Measurements from ENCODE around the gene NTSR2. TPM values are rescaled to one million over a fixed set of nuclear protein-coding genes. Genes with fewer than 3 reads are reported as not detected.
"Not testable (repeated sequence)": the region's sequence is repeated elsewhere in the genome, so short reads cannot be mapped to it uniquely, and the experiment has no call there.

The NTSR2 gene
- total and polyA plus RNA-seq, 9 donors: 0.33 to 3.8 (median 0.97) TPM; not detected in 2

DNA sequence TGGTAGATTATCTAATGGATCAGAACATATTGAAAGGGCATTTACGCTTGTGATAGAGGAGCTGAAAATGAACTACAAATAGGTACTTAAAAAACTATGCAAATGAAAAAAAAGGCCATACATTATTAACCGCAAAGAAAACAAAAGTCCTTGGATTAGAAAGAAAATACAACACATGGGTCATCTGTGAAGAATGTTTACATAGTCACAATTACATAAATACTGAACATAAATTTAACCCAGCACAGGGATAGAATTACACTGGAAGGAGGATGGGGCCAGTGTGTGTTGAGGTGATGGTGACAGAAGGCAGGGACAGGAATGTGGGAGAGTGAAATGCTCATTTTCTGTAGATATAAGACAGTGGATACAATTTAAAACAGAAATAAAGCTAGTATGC is 6.6 kb downstream of the NTSR2 start:
- no peaks in the 10 kb centered on the region for H3K36me3 ChIP-seq
- TF ChIP-seq EP300 (IDR thresholded peaks at IDR 0.05) (no peak), POLR2A (IDR thresholded peaks at IDR 0.05) (no peak)
- TF ChIP-seq, protein P1, sequence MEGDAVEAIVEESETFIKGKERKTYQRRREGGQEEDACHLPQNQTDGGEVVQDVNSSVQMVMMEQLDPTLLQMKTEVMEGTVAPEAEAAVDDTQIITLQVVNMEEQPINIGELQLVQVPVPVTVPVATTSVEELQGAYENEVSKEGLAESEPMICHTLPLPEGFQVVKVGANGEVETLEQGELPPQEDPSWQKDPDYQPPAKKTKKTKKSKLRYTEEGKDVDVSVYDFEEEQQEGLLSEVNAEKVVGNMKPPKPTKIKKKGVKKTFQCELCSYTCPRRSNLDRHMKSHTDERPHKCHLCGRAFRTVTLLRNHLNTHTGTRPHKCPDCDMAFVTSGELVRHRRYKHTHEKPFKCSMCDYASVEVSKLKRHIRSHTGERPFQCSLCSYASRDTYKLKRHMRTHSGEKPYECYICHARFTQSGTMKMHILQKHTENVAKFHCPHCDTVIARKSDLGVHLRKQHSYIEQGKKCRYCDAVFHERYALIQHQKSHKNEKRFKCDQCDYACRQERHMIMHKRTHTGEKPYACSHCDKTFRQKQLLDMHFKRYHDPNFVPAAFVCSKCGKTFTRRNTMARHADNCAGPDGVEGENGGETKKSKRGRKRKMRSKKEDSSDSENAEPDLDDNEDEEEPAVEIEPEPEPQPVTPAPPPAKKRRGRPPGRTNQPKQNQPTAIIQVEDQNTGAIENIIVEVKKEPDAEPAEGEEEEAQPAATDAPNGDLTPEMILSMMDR (IDR thresholded peaks at IDR 0.05): no peak
- intact Hi-C loops (cut with DNase I): no loop called here
- no peak for DNase-seq
- no peak overlapping the region for H3K27ac ChIP-seq
- no peaks in the 10 kb centered on the region for H3K27me3 ChIP-seq
- no peaks in the 10 kb centered on the region for H3K9me3 ChIP-seq
- no peak overlapping the region for H3K4me3 ChIP-seq
- no peaks in the 10 kb centered on the region for H3K4me1 ChIP-seq (ENCODE audit: insufficient read depth)
- 68 to 87% (median 68%) methylated on average over 2 of the region's 2 CpGs for WGBS, 3 donors

DNA sequence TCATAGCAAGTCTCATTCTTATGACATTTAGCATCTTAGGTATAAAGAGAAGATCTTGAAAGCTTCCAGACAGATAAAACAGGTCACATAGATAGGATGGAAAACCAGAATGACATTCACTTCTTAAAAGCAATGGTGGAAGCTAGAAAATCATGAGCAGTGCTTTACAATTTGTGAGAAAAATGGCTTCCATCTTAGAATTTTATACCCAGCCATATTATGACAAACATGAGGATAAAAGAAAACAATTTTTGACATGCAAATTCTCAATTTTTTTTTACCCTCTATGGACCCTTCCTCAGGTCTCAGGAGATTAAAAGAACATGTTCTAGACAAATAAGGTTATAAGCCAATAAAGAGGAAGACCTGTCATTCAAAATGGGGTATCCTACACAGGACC is 7.1 kb downstream of the NTSR2 start:
- TF ChIP-seq, protein P1 (IDR thresholded peaks at IDR 0.05): no peak
- TF ChIP-seq EP300 (IDR thresholded peaks at IDR 0.05) (no peak), POLR2A (IDR thresholded peaks at IDR 0.05) (no peak)
- intact Hi-C loops (cut with DNase I): no loop called here
- no peaks in the 10 kb centered on the region for H3K27me3 ChIP-seq
- no peaks in the 10 kb centered on the region for H3K9me3 ChIP-seq
- no peak overlapping the region for H3K27ac ChIP-seq
- no peaks in the 10 kb centered on the region for H3K36me3 ChIP-seq
- no peaks in the 10 kb centered on the region for H3K4me1 ChIP-seq (ENCODE audit: insufficient read depth)
- H3K4me3 ChIP-seq: no peak overlapping the region
- no peak for DNase-seq

DNA sequence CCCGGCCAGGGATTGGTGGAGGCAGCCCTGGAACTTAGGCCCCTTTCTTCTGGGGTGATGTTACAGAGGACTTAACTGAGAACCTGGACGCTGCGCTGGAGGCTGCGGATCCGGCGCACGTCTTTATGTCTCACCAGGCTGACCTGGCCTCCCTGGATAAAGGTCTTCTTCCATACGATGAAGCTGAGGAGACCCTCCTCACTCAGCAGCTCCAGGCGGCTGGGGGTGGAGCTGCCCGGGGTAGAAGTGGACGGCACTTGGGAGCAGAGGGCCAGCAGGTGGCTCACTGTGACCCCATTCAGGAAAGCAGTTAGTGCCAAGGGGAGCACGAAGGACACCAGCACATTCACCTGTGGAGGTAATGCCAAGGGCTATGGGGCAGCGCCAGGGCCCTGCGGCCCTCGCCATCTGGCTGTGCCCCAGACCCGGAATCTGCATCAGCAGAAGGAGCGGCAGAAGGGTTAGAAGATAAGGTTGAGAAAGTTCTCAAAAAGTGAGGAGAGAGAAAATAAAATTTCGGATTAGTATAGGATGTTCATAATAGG is 8.0 kb downstream of the NTSR2 start:
- Histone ChIP-seq H3K4me1 (ENCODE audit: insufficient read depth) (peaks cover 2% of the 10 kb centered on the region), H3K27ac (no peak overlapping the region), H3K36me3 (no peaks in the 10 kb centered on the region), H3K27me3 (no peaks in the 10 kb centered on the region), H3K9me3 (no peaks in the 10 kb centered on the region), H3K4me3 (no peak overlapping the region)
- intact Hi-C loops (cut with DNase I): no loop called here
- TF ChIP-seq EP300 (IDR thresholded peaks at IDR 0.05) (no peak), POLR2A (IDR thresholded peaks at IDR 0.05) (no peak)
- TF ChIP-seq, protein P1 (IDR thresholded peaks at IDR 0.05): no peak
- no peak for DNase-seq
- WGBS, 3 donors: 88 to 90% (median 88%) methylated on average over 18 of the region's 18 CpGs

DNA sequence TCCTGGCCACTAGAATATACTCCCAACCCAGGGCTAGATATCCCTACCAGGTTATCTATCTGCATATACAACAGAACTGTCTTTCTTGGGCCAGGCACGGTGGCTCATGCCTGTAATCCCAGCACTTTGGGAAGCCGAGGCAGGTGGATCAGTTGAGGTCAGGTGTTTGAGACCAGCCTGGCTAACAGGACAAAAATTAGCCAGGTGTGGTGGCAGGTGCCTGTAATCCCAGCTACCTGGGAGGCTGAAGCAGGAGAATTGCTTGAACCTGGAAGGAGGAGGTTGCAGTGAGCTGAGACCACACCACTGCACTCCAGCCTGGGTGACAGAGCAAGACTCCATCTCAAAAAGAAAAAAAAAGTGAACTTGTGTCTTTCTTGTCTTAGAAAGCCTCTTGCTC is 9.6 kb downstream of the NTSR2 start:
- WGBS, 3 donors: 86 to 100% (median 92%) methylated on average over 2 of the region's 2 CpGs
- H3K27ac ChIP-seq; H3K4me1 ChIP-seq (ENCODE audit: insufficient read depth); H3K4me3 ChIP-seq; H3K9me3 ChIP-seq; H3K27me3 ChIP-seq; H3K36me3 ChIP-seq; DNase-seq; intact Hi-C loops (cut with DNase I): not testable (repeated sequence)

DNA sequence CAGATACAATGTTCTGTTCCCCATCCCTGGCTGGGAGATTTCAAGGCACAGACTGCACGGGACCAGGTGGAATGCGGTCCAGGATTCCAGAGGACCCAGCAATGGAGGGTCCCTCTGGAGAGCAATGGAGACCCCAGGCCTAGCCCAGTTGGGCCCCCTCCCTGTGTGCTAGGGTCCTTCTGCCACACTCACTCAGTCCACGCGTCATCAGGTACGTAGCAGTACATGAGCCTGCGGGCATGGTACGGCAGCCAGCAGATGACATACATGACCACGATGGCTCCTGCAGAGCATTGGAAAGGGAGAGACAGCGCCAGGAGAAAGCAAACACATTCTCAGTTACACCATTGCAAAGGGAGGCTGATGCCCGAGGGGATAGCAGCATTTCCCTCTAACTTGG is 10.1 kb downstream of the NTSR2 start:
- H3K4me3 ChIP-seq: no peak overlapping the region
- intact Hi-C loops (cut with DNase I): no loop called here
- no peaks in the 10 kb centered on the region for H3K9me3 ChIP-seq
- TF ChIP-seq, protein P1 (IDR thresholded peaks at IDR 0.05): no peak
- TF ChIP-seq POLR2A (IDR thresholded peaks at IDR 0.05): no peak
- no peak for TF ChIP-seq EP300 (IDR thresholded peaks at IDR 0.05)
- H3K27ac ChIP-seq: no peak overlapping the region
- no peaks in the 10 kb centered on the region for H3K36me3 ChIP-seq
- 90 to 94% (median 91%) methylated on average over 10 of the region's 10 CpGs for WGBS, 3 donors
- no peaks in the 10 kb centered on the region for H3K27me3 ChIP-seq
- H3K4me1 ChIP-seq (ENCODE audit: insufficient read depth): peaks cover 6% of the 10 kb centered on the region
- DNase-seq: no peak

Measured in ovary (tissue), 9 donors.